ENCODE measurements around the gene MECP2. TPM values are rescaled to one million over a fixed set of nuclear protein-coding genes. Genes with fewer than 3 reads are reported as not detected.

The MECP2 gene
- total RNA-seq, 6 experiments from 2014 or later: 14.1 to 18.4 (median 16.0) TPM

GRCh38 chrX:154125391-154126040 lies 28.0 kb upstream of the MECP2 start:
- DNase-seq (peak in 1 of 3 donors; percentile 28), ATAC-seq (no peak)
- Histone ChIP-seq H3K36me3 (no peaks in the 10 kb centered on the region), H3K27me3 (no peaks in the 10 kb centered on the region), H3K27ac (no peak overlapping the region), H3K4me3 (no peak overlapping the region), H3K4me1 (no peaks in the 10 kb centered on the region), H3K9me3 (no peaks in the 10 kb centered on the region)
- 93% methylated on average over 4 of the region's 30 CpGs for WGBS (ENCODE audit: insufficient coverage, low coverage, low lambda C conversion rate, missing lambda C conversion rate)
- intact Hi-C loops (cut with DNase I): no loop called here
- TF ChIP-seq CTCF (IDR thresholded peaks at IDR 0.05) (no peak), POLR2A (IDR thresholded peaks at IDR 0.05) (no peak)

- Histone ChIP-seq H3K9me3 (no peaks in the 10 kb centered on the region), H3K27ac (no peak overlapping the region), H3K36me3 (no peaks in the 10 kb centered on the region), H3K4me3 (no peak overlapping the region), H3K4me1 (no peaks in the 10 kb centered on the region), H3K27me3 (no peaks in the 10 kb centered on the region)
- peak in 2 of 3 donors; percentile 36 to 44 for DNase-seq
- intact Hi-C loops (cut with DNase I): no loop called here
- WGBS (ENCODE audit: insufficient coverage, low coverage, low lambda C conversion rate, missing lambda C conversion rate): 62% methylated on average over 18 of the region's 22 CpGs
- peak; percentile 53 to 77 (median 74) for ATAC-seq
- no peak for TF ChIP-seq POLR2A (IDR thresholded peaks at IDR 0.05)
Measured at GRCh38 chrX:154123241-154124219, 26.0 kb upstream of the MECP2 start.

DNA sequence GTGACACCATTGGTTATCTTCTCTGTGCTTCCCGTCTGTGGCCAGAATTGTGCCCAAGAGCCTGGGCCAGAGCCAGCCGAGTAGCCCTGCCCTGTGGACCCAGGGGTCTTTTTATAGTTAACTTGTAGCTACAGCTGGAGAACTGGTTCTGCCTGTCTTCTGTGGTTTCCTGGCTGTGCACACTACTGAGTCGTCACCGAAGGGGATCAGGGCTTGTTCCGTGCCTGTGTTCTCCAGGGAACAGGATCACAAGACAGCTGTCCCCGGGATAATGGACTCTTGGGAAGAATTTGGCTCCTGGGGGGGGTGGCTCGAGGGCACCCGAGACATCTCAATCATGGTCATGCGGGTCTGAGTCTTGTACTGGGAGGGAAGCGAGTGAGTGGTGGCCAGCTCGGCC lies 24.4 kb upstream of the MECP2 start:
- WGBS (ENCODE audit: insufficient coverage, low coverage, low lambda C conversion rate, missing lambda C conversion rate): no CpG with 5 or more reads among the region's 11 CpGs
- Histone ChIP-seq H3K27me3 (no peaks in the 10 kb centered on the region), H3K9me3 (no peaks in the 10 kb centered on the region), H3K4me3 (no peak overlapping the region), H3K27ac (no peak overlapping the region), H3K36me3 (no peaks in the 10 kb centered on the region), H3K4me1 (no peaks in the 10 kb centered on the region)
- TF ChIP-seq CTCF (IDR thresholded peaks at IDR 0.05) (no peak), POLR2A (IDR thresholded peaks at IDR 0.05) (no peak)
- no peak for DNase-seq
- peak in 1 of 4 donors; percentile 18 for ATAC-seq
- intact Hi-C loops (cut with DNase I): no loop called here

DNA sequence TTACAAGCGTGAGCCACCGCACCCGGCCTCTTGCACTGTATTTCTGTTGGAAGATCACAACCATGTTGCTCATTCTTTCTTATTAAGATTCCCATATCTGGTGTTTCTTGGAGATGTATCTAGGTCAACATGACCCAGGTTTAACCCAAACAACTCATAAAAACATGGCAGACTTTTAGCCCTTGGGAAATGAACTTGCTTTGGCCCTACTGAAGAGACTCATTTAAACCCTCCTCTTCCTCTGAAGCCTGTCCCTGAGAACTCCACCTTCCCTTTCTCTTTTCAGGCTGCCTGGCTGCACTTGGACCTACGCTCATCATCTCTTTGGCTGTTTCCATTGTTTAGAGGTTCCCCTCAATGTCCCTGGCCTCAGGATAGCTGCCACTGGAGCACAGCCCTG lies 23.7 kb upstream of the MECP2 start:
- no peaks in the 10 kb centered on the region for H3K36me3 ChIP-seq
- intact Hi-C loops (cut with DNase I): no loop called here
- H3K4me3 ChIP-seq: no peak overlapping the region
- no peak overlapping the region for H3K27ac ChIP-seq
- ATAC-seq: no peak
- 88% methylated on average over 4 of the region's 4 CpGs for WGBS (ENCODE audit: insufficient coverage, low coverage, low lambda C conversion rate, missing lambda C conversion rate)
- no peaks in the 10 kb centered on the region for H3K27me3 ChIP-seq
- no peaks in the 10 kb centered on the region for H3K9me3 ChIP-seq
- no peaks in the 10 kb centered on the region for H3K4me1 ChIP-seq
- no peak for DNase-seq
- TF ChIP-seq POLR2A (IDR thresholded peaks at IDR 0.05) (no peak), CTCF (IDR thresholded peaks at IDR 0.05) (no peak)

- Histone ChIP-seq H3K9me3 (no peaks in the 10 kb centered on the region), H3K27me3 (no peaks in the 10 kb centered on the region), H3K4me3 (no peak overlapping the region), H3K27ac (no peak overlapping the region), H3K4me1 (no peaks in the 10 kb centered on the region), H3K36me3 (no peaks in the 10 kb centered on the region)
- DNase-seq (no peak), ATAC-seq (no peak)
- TF ChIP-seq CTCF (IDR thresholded peaks at IDR 0.05) (no peak), POLR2A (IDR thresholded peaks at IDR 0.05) (no peak)
- intact Hi-C loops (cut with DNase I): no loop called here
- WGBS (ENCODE audit: insufficient coverage, low coverage, low lambda C conversion rate, missing lambda C conversion rate): 82% methylated on average over 3 of the region's 3 CpGs
Measured at GRCh38 chrX:154120567-154120966, 23.1 kb upstream of the MECP2 start.

Measured in right lobe of liver (tissue), 6 donors.